ENCODE data around the gene IL17C. TPM values are rescaled to one million over a fixed set of nuclear protein-coding genes. Genes with fewer than 3 reads are reported as not detected.

The IL17C gene
- total RNA-seq, 1 experiment from 2014 or later: 0.31 TPM

- peak overlapping the region in 1 of 3 experiments; percentile 52; a peak in 1 of 7 replicates for H3K27ac Mint-ChIP-seq
- H3K4me2 ChIP-seq (ENCODE audit: insufficient read depth, insufficient read length, low read length): no peak overlapping the region
- no peak overlapping the region for H2BK15ac ChIP-seq (ENCODE audit: low read depth, low read length)
- H3K27me3 Mint-ChIP-seq (ENCODE audit: low read depth): no peaks in the 10 kb centered on the region; the same call in 1 of the 2 replicates
- no peak overlapping the region for H2BK5ac ChIP-seq (ENCODE audit: insufficient read length, low read length)
- no peak overlapping the region for H3K4me3 Mint-ChIP-seq
- H3T11ph ChIP-seq (ENCODE audit: low read length): no peak overlapping the region
- DNase-seq: no peak
- peaks cover 3% of the 10 kb centered on the region; the same call in 1 of the 2 replicates for H3K4me1 ChIP-seq (ENCODE audit: insufficient read depth, low read length)
- H4K91ac ChIP-seq (ENCODE audit: insufficient read length, low read depth, low read length): no peak overlapping the region
- no peak overlapping the region for H2BK120ac ChIP-seq (ENCODE audit: low read depth, low read length, poor library complexity, severe bottlenecking)
- H2AFZ ChIP-seq (ENCODE audit: low read length): no peak overlapping the region
- TF ChIP-seq CTCF (conservative IDR thresholded peaks at IDR 0.05): no peak
- no peak overlapping the region for H3K14ac ChIP-seq (ENCODE audit: insufficient read depth, low read length)
- peaks cover 8% of the 10 kb centered on the region; the same call in 1 of the 2 replicates for H3K79me2 ChIP-seq (ENCODE audit: insufficient read depth, low read length)
- H3K27ac ChIP-seq (ENCODE audit: insufficient read length, low read depth, low read length): no peak overlapping the region
- H3K23me2 ChIP-seq (ENCODE audit: insufficient read length, low read depth, low read length, poor library complexity, severe bottlenecking): peaks cover 11% of the 10 kb centered on the region
- H3K27me3 ChIP-seq (ENCODE audit: insufficient read depth, low read length): no peaks in the 10 kb centered on the region
- H4K5ac ChIP-seq (ENCODE audit: insufficient read length, low read depth, low read length): no peak overlapping the region
- no peaks in the 10 kb centered on the region for H3K9me3 ChIP-seq (ENCODE audit: control insufficient read depth, low read depth, low read length)
- H3K9ac ChIP-seq (ENCODE audit: extremely low read depth, insufficient read length, low read length): no peak overlapping the region
- H3K36me3 Mint-ChIP-seq (ENCODE audit: insufficient read depth in 1 of 3, low read depth in 3 of 3): peaks cover 13 to 25% (median 16%) of the 10 kb centered on the region in 3 experiments
- WGBS (ENCODE audit: extremely low coverage, insufficient read length, low lambda C conversion rate): no CpG with 5 or more reads among the region's 3 CpGs
- H3K18ac ChIP-seq (ENCODE audit: insufficient read length, low read depth, low read length): no peak overlapping the region
- no peak overlapping the region for H3K56ac ChIP-seq (ENCODE audit: insufficient read length, low read depth, low read length)
- no peak overlapping the region for H2AK5ac ChIP-seq (ENCODE audit: insufficient read length, low read length)
- no peak overlapping the region for H2BK12ac ChIP-seq (ENCODE audit: insufficient read length, low read depth, low read length)
- peaks cover 13 to 19% of the 10 kb centered on the region in 2 experiments for H3K4me1 Mint-ChIP-seq
- H3K9me3 Mint-ChIP-seq: peaks cover 3% of the 10 kb centered on the region in 2 experiments; a peak in 2 of 5 replicates
- no peak overlapping the region for H2BK20ac ChIP-seq (ENCODE audit: low read depth, low read length, poor library complexity, severe bottlenecking)
- no peak overlapping the region for H3K4ac ChIP-seq (ENCODE audit: low read depth, low read length)
- H3K79me1 ChIP-seq (ENCODE audit: insufficient read depth, low read depth, low read length, poor library complexity, severe bottlenecking): no peaks in the 10 kb centered on the region
- no peak overlapping the region for H3K23ac ChIP-seq (ENCODE audit: insufficient read length, low read depth, low read length)
- no peak overlapping the region for H4K8ac ChIP-seq (replicated peaks; ENCODE audit: insufficient read length, low read depth, low read length)
- no peaks in the 10 kb centered on the region for H4K20me1 ChIP-seq (ENCODE audit: control insufficient read depth, insufficient read depth, insufficient read length)
Measured at GRCh38 chr16:88665570-88665969, 27.2 kb downstream of the IL17C start.

Data from H9 (cell line).